ENCODE data around the gene DOCK7. TPM values are rescaled to one million over a fixed set of nuclear protein-coding genes. Genes with fewer than 3 reads are reported as not detected.

The DOCK7 gene
- total and polyA plus RNA-seq, 2 of the 13 experiments (the other 11 are each of a cell fraction or from before 2014, with no cell fraction given), result 45.7 to 67.2 TPM

- ChIA-PET POLR2A (no interaction called here), CTCF (ENCODE audit: low intra/inter-chr PET ratio, low total read pairs) (interaction anchor here (1.1 kb wide), 1 partner anchor 29 kb away, joined by 3 read pairs; no protein-coding TSS in a partner anchor)
- Histone ChIP-seq H3K4me2 (ENCODE audit: low read depth, low read length) (peak overlapping the region; percentile 74), H4K20me1 (ENCODE audit: insufficient read depth, low read length) (peaks cover 3% of the 10 kb centered on the region), H3K27me3 (ENCODE audit: control insufficient read depth in 1 of 2, insufficient read depth in 2 of 2, low read length in 2 of 2) (peaks cover 0 to 5% of the 10 kb centered on the region in 2 experiments; a peak in 2 of 5 replicates), H3K4me1 (ENCODE audit: insufficient read depth, low read length) (peaks cover 71% of the 10 kb centered on the region), H3K9me3 (ENCODE audit: low read length) (no peaks in the 10 kb centered on the region), H2AFZ (ENCODE audit: low read length) (no peak overlapping the region), H3K4me3 (replicated peaks in 1 of 3; ENCODE audit: insufficient read depth in 1 of 3, low read depth in 2 of 3, low read length in 3 of 3) (peak overlapping the region; percentile 75 to 100 (median 96)), H3K27ac (ENCODE audit: extremely low read length, insufficient read depth, low read length) (peak overlapping the region; percentile 89), H3K79me2 (ENCODE audit: insufficient read depth, low read length) (peaks cover 85% of the 10 kb centered on the region), H3K9ac (ENCODE audit: insufficient read depth, low read depth, low read length) (peak overlapping the region; percentile 97), H3K36me3 (replicated peaks in 1 of 2; ENCODE audit: control insufficient read depth in 1 of 2, insufficient read depth in 2 of 2, low read length in 2 of 2) (no peaks in the 10 kb centered on the region)
- ATAC-seq (peak; percentile 37), FAIRE-seq (no peak), DNase-seq (ENCODE audit: low spot score) (peak; percentile 65)
- intact Hi-C loops (cut with micrococcal nuclease; ENCODE audit: unreplicated experiment), result loop anchor here (5.0 kb wide), 1 partner anchor 65 kb away; no protein-coding TSS in a partner anchor
- no TSS peak for BruUV-seq (replicated peaks)
- in situ Hi-C loops (cut with HindIII; ENCODE audit: extremely low pct_ligation_motif_present, low pct_unique_long_range_greater_than_20kb), result loop anchor here (5.0 kb wide), 1 partner anchor 45 kb away; no protein-coding TSS in a partner anchor
- WGBS (ENCODE audit: low lambda C conversion rate), result under 1% methylated on average over 33 of the region's 33 CpGs
- no peak for TF ChIP-seq RARG (CRISPR knock-in tag; IDR thresholded peaks at IDR 0.05; ENCODE audit: low read depth)
- no peak for TF ChIP-seq GLI4 (CRISPR knock-in tag; IDR thresholded peaks at IDR 0.05; ENCODE audit: borderline replicate concordance)
- no peak for TF ChIP-seq DNMT3B (CRISPR knock-in tag; conservative IDR thresholded peaks at IDR 0.05)
- no peak for TF ChIP-seq DMTF1 (CRISPR knock-in tag; IDR thresholded peaks at IDR 0.05)
- no peak for TF ChIP-seq BORCS8-MEF2B (CRISPR knock-in tag; IDR thresholded peaks at IDR 0.05)
- 0 out of 2 replicates have a peak, but pooled peaks have one; percentile 13 for TF ChIP-seq ZNF331 (CRISPR knock-in tag; IDR thresholded peaks at IDR 0.05)
- TF ChIP-seq ZNF737 (CRISPR knock-in tag; IDR thresholded peaks at IDR 0.05; ENCODE audit: borderline replicate concordance), result no peak
- no peak for TF ChIP-seq THAP9 (CRISPR knock-in tag; IDR thresholded peaks at IDR 0.05; ENCODE audit: borderline replicate concordance)
- TF ChIP-seq RELA (CRISPR knock-in tag; IDR thresholded peaks at IDR 0.05), result no peak
- TF ChIP-seq FOXO1 (CRISPR knock-in tag; IDR thresholded peaks at IDR 0.05), result no peak
- no peak for TF ChIP-seq ZNF414 (CRISPR knock-in tag; IDR thresholded peaks at IDR 0.05)
- TF ChIP-seq ZNF317 (CRISPR knock-in tag; IDR thresholded peaks at IDR 0.05), result no peak
- TF ChIP-seq RBM39 (IDR thresholded peaks at IDR 0.05; ENCODE audit: low read depth, low read length, poor library complexity, severe bottlenecking), result no peak
- no peak for TF ChIP-seq ZNF7 (CRISPR knock-in tag; IDR thresholded peaks at IDR 0.05)
- TF ChIP-seq NFYB (CRISPR knock-in tag; IDR thresholded peaks at IDR 0.05), result no peak
- no peak for TF ChIP-seq TBX3 (IDR thresholded peaks at IDR 0.05; ENCODE audit: borderline replicate concordance)
- no peak for TF ChIP-seq PAWR (CRISPR knock-in tag; IDR thresholded peaks at IDR 0.05; ENCODE audit: borderline replicate concordance)
- TF ChIP-seq BCL6 (CRISPR knock-in tag; IDR thresholded peaks at IDR 0.05), result peak; percentile 51
- peak; percentile 48 for TF ChIP-seq ASH2L (IDR thresholded peaks at IDR 0.05; ENCODE audit: insufficient read length, low read depth, low read length)
- no peak for TF ChIP-seq MTF2 (CRISPR knock-in tag; IDR thresholded peaks at IDR 0.05; ENCODE audit: borderline replicate concordance)
Observed at GRCh38 chr1:62687421-62687902, 724 bp downstream of the DOCK7 start.

Measured in HepG2 (cell line).